G401 (cell line): Measurements from ENCODE around the gene SLC19A1. TPM values are rescaled to one million over a fixed set of nuclear protein-coding genes. Genes with fewer than 3 reads are reported as not detected.

ENCODE experiments used
- DNase-seq: peaks from one replicate; pipeline ENCODE4 v3.0.0-alpha.2; 2015; ENCODE audit warnings: low spot score
- in situ Hi-C: cut with HindIII; loops from 2 replicates; pipeline ENCODE4 v1.10.0; 2016; ENCODE audit warnings: low sequenced_read_pairs, mixed read lengths
- total RNA-seq: library from RNA; depleted of rRNA; stranded (reverse); fragments of >200 nt; shearing (Covaris generic); gene quantifications from 2 replicates; pipeline ENCODE4 v1.2.3, GENCODE V29; 2014

SLC19A1 gene
- total RNA-seq, 1 experiment from 2014 or later, result 15.4 TPM

DNA sequence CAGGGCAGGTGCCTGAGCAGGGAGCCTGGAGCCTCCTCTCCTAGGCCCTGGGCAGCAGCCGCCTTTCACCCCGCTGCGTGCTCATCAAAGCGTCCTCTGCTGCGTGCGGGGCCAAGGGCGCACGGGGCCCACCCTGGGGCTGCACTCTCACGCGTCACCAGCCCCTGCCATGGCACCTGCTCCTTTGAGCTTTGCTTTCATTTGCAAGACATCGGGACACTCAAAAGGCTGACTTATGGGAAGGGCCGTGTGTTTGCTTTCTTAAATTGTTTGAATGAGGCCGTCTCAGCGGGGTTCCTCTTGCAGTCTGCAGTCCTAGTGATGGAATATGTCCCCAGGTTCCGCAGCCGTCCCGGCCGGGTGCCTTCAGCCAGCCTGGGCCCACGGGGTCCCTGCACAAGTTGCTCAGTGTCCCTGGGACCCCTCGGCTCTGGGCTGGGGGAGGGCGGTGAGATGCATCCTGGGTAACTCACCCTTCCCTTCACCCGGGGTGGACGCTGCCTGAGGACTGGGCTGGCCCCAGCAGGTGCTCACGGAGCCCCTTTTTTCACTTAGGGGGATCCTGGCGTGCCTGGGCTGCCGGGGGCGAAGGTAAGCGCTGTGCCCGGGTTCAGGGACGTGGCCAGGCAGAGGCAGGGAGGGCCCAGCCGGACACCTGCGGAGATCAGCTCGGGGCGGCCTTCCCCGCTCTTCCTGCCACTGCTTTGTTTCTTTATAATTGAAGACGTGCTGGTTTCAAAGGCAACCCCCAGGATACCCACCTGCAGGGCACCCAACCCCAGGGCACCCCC lies 53.1 kb downstream of the SLC19A1 start:
- DNase-seq, result no peak
- in situ Hi-C loops, result no loop called here

DNA sequence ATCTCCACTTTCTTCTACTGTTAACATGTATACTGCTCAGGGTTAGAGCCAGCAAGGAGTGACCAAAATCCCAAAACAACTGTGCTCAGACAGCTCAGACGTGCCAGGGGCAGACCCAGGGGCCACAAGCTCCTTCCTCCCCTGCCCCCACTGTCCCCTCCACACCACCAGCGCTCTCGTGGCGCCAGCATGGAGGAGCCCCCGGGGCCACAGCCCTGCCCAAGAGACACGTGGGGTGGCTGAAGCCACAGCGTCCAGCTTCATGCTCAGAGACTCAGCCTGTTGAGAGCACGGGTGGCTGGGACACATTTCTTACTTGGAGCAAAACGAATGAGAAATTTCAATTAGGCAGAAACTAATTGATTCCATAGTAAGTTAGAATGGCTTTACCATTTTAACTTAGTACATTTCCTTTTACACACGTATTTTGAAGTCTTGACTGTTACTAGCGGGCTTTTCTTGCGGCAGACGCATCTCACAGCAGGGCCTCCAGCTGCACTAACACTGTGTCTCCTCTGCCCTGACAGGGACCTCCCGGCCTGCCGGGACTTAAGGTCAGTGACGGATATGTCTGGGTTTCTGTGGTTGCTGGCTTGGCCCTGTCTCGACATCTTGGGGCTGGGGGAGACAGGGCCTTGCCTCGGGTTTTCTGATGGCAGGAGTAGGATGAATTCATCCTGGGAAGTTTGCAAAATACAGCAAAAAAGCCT lies 54.2 kb downstream of the SLC19A1 start:
- no peak for DNase-seq
- in situ Hi-C loops, result no loop called here

DNA sequence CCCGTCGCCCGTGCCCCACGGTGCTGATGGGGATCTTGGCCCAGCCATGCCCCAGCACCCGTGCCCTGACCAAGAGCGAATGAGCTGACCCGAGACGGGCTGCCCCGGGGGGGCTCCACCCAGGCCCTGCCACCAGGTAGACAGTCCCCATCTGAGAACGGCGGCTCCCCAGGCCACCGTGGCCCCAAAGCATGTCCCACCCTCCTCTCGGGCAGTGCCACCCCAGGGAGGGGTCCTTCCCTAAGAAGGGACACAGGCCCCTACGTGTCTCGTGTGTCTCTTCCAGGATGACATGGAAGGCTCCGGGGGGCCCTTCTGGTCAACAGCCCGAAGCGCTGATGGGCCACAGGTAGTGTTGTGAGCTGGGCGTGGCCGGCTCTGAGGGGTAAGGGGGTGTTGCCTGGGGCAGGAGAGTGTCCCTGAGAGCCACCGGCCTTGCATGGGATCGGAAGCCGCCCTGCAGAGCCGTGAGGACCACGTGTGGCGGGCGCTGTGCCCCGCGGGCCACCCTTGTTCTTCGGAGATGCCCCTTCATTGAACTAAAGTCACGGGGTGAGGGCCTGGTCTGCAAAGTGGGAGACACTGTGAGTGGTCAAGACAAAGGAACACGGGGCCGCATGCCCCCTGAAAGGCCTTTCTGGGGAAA lies 55.0 kb downstream of the SLC19A1 start:
- DNase-seq, result no peak
- in situ Hi-C loops, result no loop called here

- in situ Hi-C loops, result no loop called here
Observed at GRCh38 chr21:45486443-45487160, 55.6 kb downstream of the SLC19A1 start.

DNA sequence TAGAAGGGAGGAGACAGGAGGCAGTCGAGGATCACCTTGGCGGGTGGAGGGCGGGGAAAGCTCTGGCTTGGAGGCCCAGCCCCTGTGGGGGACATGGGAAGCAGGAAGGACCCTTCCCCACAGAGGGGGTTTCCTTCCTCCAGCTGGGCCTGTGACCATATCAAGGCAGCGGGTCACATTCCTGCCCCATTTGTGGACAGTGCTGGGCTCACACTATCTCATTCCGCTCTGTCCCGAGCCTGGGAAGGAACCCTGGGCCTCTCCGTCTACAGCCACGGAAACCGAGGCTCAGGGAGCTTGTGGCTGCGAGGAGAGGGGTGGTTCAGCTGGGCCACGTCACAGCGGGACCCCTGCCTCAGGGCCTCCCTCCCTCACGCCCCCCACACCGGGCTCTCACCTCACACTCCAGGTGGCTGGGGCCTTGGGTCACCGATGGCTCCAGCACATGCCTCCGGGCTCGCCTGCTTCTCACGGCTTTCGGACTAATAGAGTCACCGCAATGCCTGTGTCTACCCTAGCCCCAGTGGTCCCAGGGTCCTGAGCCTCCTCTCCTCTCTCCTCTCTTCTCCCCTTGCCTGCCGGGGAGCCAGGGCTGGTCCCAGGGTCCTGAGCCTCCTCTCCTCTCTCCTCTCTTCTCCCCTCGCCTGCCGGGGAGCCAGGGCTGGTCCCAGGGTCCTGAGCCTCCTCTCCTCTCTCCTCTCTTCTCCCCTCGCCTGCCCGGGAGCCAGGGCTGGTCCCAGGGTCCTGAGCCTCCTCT lies 56.4 kb downstream of the SLC19A1 start:
- DNase-seq, result no peak
- in situ Hi-C loops, result no loop called here

More at GRCh38 chr21:45486443-45487160, 55.6 kb downstream of the SLC19A1 start:
- no peak for DNase-seq

DNA sequence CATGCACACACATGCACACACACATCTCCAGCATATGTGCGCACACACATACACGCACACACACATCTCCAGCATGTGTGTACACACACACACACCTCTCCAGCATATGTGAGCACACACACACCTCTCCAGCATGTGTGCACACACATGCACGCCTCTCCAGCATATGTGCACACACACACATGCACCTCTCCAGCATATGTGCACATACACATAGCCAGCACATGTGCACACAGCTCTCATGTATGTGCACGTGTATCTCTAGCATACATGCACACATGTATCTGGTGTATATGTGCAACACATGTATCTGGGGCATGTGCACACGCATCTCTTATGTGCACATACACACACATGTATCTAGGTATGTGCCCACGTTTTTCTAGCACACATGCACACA lies 57.9 kb downstream of the SLC19A1 start:
- in situ Hi-C loops, result no loop called here
- no peak for DNase-seq

DNA sequence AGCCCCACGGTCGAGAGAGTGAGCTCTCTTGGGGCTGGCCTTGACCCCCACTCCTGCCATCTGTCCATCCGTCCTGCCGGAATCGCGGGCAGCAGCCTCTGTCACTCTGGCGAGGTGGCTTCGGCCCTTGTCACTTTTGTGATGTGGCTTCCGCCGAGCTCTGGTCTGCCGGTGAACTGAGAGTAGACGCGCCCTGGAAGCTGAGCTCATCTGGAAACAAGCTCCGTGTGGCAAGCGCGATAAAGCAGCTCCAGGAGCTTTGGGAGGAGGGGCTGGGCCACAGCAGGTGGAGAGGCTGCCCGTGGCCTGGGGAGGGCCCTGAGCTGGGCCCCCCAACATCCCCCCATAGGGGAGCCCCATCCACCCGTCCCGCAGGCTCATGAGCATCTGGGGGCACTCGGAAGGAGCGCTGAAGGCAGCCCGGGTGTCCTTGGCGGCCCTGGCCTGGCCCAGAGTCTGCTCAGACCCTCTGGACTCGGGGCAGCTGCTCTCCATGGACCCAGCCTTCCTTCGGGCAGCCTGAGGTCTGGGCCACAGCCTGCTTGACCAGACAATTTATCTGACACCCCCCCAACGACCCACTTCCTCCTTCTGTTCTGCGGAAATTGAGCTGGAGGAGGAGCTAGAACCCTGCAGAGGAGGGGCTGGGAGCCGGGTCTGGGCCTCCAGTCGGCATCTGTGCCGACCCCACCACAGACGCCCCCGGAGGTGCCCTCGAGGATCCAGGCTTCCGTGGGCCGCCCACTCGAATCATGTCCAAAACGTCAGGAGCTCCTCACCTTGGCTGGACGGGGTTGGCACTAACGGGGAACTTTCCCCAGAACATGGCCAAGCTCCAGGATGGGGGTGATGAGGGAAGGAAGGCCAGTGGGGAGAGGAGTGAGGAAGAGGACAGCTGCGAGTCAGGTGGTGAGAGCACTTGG lies 59.1 kb downstream of the SLC19A1 start:
- in situ Hi-C loops, result no loop called here
- DNase-seq, result no peak

GRCh38 chr21:45481977-45482898 lies 60.0 kb downstream of the SLC19A1 start:
- DNase-seq, result no peak
- in situ Hi-C loops, result no loop called here

- no peak for DNase-seq
- in situ Hi-C loops, result no loop called here
Observed at GRCh38 chr21:45481566-45481965, 60.7 kb downstream of the SLC19A1 start.

DNA sequence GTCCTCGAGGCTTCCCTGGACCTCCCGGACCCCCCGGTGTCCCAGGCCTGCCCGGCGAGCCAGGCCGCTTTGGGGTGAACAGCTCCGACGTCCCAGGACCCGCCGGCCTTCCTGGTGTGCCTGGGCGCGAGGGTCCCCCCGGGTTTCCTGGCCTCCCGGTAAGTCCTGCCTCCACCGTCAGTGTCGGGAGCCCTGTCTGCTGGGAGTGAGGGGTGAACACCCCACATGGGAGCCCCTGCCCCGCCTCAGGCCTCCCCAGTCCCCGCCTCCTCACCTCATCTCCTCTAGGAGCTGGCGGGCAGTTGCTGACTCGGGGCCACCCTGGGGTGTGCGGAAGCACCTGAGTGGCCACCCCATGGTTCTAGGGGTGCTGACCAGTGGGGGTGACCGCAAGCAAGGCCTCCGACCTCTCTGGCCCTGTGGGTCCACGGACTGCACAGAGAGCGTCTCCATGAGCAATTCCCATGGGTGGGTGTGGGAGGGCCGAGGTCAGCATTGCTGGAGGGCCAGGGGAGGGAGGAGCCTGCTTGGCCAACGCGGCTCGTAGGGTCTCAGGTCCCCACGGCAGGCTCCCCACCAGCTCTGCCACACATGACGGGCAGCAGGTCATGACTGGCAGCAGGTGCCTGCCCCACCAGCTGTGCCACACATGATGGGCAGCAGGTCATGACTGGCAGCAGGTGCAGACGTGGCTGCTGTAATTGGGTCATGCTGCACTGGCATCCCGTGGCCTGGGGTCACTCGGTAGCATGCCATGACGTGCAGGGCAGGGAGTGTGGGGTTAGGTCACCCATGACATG lies 61.3 kb downstream of the SLC19A1 start:
- in situ Hi-C loops, result no loop called here

GRCh38 chr21:45479691-45480675 lies 62.3 kb downstream of the SLC19A1 start:
- in situ Hi-C loops, result no loop called here

More for the DNA sequence above, 61.3 kb downstream of the SLC19A1 start:
- DNase-seq, result no peak

DNA sequence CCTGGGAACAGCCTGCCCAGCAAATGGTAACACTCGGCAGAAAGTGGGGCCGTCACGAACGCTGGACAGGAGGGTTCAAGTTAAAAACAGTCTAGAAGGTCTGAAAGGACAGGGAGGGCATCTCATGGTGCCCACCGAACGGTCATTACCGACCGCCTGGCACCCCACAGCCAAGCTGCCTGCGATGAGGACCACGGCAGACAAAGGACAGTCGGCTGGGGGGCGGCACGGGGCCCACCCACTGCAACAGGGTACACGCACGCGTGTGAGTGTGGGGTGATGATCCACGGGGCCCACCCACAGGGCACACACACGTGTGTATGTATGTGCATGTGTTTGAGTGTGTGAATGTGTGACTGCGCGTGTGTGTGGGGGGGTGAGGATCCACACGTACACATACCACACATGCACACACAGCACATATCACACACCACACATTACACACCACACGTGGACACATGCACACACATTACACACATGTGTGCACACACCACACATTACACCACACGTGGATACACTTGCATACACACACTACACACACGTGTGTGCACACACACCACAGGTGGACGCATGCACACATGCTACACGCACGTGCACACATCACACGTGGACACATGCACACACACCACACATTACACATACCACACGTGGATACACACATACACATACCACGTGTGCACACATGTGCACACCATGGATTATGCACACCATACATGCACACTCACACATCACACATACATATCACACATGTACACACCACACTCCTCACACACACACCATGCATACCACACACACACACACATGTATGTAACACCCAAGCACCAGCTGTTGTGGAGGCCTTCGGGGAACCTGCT lies 63.2 kb downstream of the SLC19A1 start:
- DNase-seq, result no peak
- in situ Hi-C loops, result no loop called here

More at GRCh38 chr21:45479691-45480675, 62.3 kb downstream of the SLC19A1 start:
- no peak for DNase-seq

- peak; percentile 70 for DNase-seq
- in situ Hi-C loops, result no loop called here
Observed at GRCh38 chr21:45478115-45478801, 64.0 kb downstream of the SLC19A1 start.
